SH-SY5Y (cell line): Measurements from ENCODE around the gene FNDC10.

Experiments used
- GATA2 ChIP-seq: IDR thresholded peaks from 2 replicates; pipeline ENCODE4 v1.6.1; 2011; ENCODE audit warnings: mild to moderate bottlenecking, low read depth, low read length
- GATA3 ChIP-seq: IDR thresholded peaks from 2 replicates; pipeline ENCODE4 v1.6.1; 2011; ENCODE audit warnings: low read depth, mild to moderate bottlenecking, low read length, moderate library complexity

DNA sequence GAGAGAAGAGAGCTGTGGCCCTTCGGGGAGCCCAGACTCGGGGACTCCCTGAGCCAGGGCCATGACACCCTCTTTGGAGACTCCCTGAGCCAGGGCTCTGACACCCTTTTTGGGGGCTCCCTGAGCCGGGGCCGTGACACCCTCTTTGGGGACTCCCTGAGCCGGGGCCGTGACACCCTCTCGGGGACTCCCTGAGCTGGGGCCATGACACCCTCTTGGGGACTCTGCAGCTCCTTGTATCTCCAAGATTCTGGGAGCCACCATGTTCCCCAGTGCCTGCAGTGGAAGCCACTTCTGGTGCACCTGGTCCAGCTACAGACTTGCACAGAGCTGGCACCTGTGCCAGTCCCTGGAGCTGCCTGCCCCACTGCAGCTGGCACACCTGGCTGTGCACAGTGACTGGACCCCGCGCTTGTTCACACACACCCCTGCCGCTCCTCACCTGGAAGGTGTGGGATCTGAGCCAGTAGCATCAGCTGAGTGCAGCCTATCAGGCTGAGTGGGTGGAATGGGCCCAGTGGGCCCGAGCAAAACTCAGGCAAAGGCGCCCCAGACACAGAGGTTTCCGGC lies 21.5 kb downstream of the FNDC10 start:
- TF ChIP-seq GATA2 (no peak), GATA3 (no peak)
